Middle frontal gyrus (tissue), 1 donor: ENCODE results near the gene IER2.

ENCODE experiments used
- DNase-seq: peaks from one replicate; pipeline ENCODE4 v3.0.0-alpha.2; 2015; ENCODE audit warnings: low spot score; ENCODE audit errors: extremely low spot score

The IER2 gene

GRCh38 chr19:13118424-13119193 lies 31.6 kb upstream of the IER2 start:
- DNase-seq = no peak

- no peak for DNase-seq
These were observed 30.6 kb upstream of the IER2 start for GRCh38 chr19:13119627-13120026.

DNA sequence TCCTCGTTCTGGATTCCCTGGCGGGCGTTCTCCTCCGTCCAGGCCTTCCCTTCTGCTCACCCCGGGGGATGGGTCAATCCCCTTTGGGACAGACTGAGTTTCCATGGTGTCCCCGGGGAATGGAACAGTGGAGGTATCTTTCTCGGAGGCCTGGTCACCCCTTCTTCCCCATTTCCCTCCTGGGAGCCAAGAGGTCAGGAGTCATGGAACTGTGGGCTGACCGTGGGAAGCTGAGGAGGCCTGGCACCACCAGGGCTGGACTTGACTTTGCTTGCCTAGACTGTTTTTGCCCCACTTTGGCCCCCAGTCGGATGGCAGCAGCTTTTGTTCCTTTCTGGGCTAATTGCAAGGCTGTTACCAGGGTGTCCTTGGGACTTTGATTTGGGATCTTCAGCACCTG lies 30.2 kb upstream of the IER2 start:
- DNase-seq = no peak

- DNase-seq = no peak
These were observed 29.4 kb upstream of the IER2 start for GRCh38 chr19:13120817-13121216.

DNA sequence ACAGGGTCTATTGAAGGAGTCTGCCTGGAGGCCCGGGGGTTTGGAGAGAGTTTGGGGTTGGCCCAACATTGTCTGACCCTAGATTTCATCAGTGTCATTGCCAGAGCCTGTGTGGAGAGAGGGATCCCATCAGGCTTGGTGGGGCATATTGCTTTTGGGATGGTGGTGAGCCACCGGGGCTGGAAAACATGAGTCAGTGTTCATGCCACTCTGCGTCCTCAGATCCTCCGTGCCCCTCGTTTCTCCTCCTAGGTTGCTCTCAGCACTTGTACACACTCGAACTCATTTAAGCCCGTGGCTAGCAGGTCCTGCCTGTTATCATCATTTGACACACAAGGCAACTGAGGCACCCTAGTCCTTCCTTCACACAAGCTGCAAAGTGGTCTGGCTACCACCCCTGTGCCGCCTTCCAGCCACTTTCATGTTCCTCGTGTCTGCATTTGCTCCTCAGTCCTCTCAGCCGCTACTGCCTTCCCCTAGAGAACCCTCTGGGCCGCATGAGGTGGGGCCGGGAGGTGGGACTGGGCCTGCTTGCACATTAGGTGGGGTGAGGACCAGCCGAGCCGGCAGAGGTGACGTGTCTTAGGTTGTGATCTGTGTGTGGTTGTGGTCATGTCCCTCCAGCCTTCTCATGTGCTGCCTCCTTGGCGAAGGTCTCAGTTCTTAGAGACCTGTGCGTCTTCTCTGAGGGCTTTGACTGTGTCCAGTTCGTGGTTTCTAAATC lies 28.5 kb upstream of the IER2 start:
- DNase-seq = no peak

GRCh38 chr19:13122275-13122878 lies 27.8 kb upstream of the IER2 start:
- DNase-seq = no peak

GRCh38 chr19:13122980-13123957 lies 26.9 kb upstream of the IER2 start:
- DNase-seq = no peak

GRCh38 chr19:13127051-13127450 lies 23.2 kb upstream of the IER2 start:
- DNase-seq = no peak

DNA sequence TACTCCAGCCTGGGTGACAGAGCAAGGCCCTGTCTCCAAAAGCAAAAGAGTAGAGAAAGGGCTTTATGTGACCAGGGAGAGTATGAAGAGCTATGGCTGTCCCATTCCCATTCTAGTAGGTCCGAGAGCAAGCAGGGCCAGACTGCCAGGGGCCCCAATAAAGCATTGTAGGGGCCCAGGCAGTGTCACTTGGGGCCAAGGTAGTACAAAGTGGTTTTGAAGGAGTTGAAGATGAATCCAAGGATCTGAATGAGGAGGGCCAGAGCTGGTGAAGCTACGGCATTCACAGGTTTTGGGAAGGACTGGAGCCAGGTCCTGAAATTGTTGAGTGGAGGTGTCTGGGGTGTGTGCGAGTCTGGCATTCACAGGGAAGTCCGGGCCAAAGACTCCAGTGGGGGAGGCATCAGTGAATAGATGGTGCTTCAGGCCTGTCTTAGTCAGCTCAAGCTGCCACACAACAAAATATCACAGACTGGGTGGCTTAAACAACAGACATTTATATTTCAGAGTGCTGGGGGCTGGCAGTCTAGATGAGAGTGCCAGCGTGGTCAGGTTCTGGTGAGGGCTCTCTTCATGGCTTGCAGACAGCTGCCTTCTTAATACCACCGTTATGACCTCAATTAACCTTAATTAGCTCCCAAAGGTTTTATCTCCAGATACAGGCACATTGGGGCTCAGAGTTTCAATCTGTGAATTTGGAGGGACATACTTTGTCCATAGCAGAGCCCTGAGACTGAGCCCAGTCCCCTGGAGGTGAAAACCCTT lies 22.2 kb upstream of the IER2 start:
- DNase-seq = no peak

DNA sequence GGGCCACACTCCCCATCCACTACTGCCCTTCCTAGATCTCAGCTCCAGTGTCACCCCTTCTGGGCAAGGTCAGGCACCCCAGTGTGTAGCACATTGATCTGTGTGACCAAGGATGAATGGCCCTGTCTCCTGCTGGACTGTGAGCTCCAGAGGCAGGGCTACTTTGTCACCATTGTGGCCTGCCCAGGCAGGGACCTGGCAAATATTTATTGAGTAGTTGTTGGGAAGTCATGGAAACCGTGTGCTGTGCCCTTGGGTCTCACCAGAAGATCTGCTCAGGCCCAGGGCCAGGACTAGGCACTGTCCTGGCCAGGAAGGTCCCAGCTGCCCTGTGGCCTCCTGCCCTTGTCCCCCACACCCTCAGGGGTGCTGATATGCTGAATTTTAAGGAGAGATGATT lies 21.6 kb upstream of the IER2 start:
- DNase-seq = no peak

DNA sequence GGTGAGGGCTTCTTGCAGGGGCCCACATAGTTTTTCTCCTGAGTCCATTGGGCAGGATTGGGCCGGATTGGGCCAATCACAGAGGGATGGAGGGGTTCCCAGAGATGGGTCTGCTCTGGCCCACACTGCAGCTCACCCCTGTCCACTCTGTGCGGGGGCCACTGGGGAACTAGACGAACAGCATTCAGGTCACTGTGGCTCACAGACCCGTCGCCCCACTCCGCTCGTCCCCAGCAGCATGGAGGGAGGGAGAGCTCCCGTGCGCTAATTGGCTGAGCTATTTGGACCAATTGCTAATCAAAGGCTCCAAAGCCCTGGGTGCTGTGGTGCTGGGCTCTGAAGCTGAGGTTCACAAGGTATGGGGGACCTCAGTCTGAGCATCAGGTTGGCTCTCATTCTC lies 20.8 kb upstream of the IER2 start:
- no peak for DNase-seq

DNA sequence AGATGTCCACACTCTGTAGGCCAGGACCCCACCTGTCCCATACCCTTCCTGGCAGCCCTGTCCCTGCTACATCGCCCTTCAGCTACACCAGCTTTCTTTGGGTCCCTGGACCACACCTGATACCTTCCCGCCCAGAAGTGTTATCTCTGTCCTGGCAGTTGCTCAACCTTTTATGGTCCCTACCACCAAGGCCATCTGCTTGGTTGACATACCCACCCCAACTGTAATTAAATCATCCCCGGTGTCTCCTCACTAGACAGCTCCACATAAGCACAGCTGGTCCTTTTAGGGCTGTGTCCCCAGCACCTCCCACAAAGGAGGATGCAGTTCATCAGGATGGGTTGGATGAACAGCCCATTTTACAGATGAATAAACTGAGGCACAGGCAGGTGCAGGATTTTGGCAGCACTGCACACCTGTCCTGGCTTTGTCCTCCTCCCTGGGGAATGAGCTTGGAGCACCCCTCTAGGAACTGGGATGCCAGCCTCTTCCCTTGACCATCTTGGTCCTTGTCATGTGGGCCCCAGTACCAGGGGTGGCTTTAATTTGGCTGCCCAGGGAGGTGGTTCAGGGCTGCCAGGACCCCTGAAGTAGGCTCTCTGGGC lies 19.2 kb upstream of the IER2 start:
- no peak for DNase-seq

GRCh38 chr19:13132471-13133180 lies 17.6 kb upstream of the IER2 start:
- DNase-seq = no peak

GRCh38 chr19:13133241-13133870 lies 16.9 kb upstream of the IER2 start:
- DNase-seq = no peak

GRCh38 chr19:13134626-13135025 lies 15.6 kb upstream of the IER2 start:
- DNase-seq = no peak

DNA sequence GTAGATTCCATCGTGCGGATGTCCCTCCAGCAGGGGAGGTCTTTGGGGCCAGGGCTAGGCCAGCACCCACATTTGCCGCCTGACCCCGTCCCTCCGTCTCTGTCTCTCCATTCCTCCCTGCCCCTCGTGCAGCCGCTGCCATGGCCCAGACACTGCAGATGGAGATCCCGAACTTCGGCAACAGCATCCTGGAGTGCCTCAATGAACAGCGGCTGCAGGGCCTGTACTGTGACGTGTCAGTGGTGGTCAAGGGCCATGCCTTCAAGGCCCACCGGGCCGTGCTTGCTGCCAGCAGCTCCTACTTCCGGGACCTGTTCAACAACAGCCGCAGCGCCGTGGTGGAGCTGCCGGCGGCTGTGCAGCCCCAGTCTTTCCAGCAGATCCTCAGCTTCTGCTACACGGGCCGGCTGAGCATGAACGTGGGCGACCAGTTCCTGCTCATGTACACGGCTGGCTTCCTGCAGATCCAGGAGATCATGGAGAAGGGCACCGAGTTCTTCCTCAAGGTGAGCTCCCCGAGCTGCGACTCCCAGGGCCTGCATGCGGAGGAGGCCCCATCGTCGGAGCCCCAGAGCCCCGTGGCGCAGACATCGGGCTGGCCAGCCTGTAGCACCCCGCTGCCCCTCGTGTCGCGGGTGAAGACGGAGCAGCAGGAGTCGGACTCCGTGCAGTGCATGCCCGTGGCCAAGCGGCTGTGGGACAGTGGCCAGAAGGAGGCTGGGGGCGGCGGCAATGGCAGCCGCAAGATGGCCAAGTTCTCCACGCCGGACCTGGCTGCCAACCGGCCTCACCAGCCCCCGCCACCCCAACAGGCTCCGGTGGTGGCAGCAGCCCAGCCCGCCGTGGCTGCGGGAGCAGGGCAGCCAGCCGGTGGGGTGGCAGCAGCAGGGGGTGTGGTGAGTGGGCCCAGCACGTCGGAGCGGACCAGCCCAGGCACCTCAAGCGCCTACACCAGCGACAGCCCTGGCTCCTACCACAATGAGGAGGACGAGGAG lies 14.8 kb upstream of the IER2 start:
- no peak for DNase-seq

DNA sequence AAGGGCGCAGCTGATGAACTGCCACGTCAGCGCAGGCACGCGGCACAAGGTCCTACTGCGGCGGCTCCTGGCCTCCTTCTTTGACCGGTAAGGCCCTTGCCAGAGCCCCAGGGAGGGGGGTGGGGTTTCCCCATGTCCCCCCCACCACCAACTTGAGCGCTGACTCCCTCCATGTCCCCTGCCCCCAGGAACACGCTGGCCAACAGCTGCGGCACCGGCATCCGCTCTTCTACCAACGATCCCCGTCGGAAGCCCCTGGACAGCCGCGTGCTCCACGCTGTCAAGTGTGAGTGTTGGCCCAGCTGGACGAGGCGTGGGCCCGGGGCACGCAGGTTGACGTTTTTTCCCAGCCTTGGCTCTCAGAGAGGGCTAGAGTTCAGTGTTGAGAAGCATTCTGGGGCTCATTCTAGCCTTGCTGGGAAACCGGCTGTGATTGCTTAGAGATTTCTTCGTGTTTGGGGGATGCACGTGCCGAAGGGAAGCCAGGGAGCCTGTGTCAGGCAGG lies 12.9 kb upstream of the IER2 start:
- DNase-seq = no peak
